ENCODE data around the gene PYGM.

The PYGM gene

GRCh38 chr11:64759722-64760719, at the start of gene PYGM:
Gene PYGM (minus strand): TSS chr11:64759974. CDS start chr11:64759898, 76 bp downstream.
- DNase-seq (ENCODE audit: low read depth): peak; percentile 74
- no peak for TF ChIP-seq CTCF (conservative IDR thresholded peaks at IDR 0.05; ENCODE audit: low read depth, low read length)

GRCh38 chr11:64805481-64805880, 45.7 kb upstream of the PYGM start:
- no peak for DNase-seq (ENCODE audit: low read depth)
- no peak overlapping the region for H3K4me3 ChIP-seq (ENCODE audit: low read length)
- no peak for TF ChIP-seq CTCF (conservative IDR thresholded peaks at IDR 0.05; ENCODE audit: low read depth, low read length)

More at GRCh38 chr11:64759722-64760719, at the start of gene PYGM:
- peak within 1 kb of the TSS; percentile 38 for H3K4me3 ChIP-seq (ENCODE audit: low read length)

GRCh38 chr11:64804346-64805210, 44.8 kb upstream of the PYGM start:
- no peak for TF ChIP-seq CTCF (conservative IDR thresholded peaks at IDR 0.05; ENCODE audit: low read depth, low read length)
- H3K4me3 ChIP-seq (ENCODE audit: low read length): no peak overlapping the region
- no peak for DNase-seq (ENCODE audit: low read depth)

GRCh38 chr11:64803846-64804345, 44.1 kb upstream of the PYGM start:
- H3K4me3 ChIP-seq (ENCODE audit: low read length): peak overlapping the region; percentile 81
- no peak for TF ChIP-seq CTCF (conservative IDR thresholded peaks at IDR 0.05; ENCODE audit: low read depth, low read length)
- no peak for DNase-seq (ENCODE audit: low read depth)

GRCh38 chr11:64803158-64803845, 43.5 kb upstream of the PYGM start, which contains the start of gene MAP4K2:
Gene MAP4K2 (minus strand): TSS chr11:64803214. CDS start chr11:64803149, 65 bp downstream.
- H3K4me3 ChIP-seq (ENCODE audit: low read length): peak within 1 kb of the TSS; percentile 81
- DNase-seq (ENCODE audit: low read depth): no peak

More at GRCh38 chr11:64803158-64803845, 43.5 kb upstream of the PYGM start, which contains the start of gene MAP4K2:
- no peak for TF ChIP-seq CTCF (conservative IDR thresholded peaks at IDR 0.05; ENCODE audit: low read depth, low read length)

Measured in retinal pigment epithelial cell (primary cell).